NCI-H524 (cell line): ENCODE data around the gene CPE.
A peak's percentile ranks its signal among the peaks of the same experiment; 100 is the strongest.

Experiments used
- DNase-seq, 2 experiments: peaks; one replicate each; lab custom pipeline; 2025; lab: John Stamatoyannopoulos, UW

CPE gene

GRCh38 chr4:165364452-165365080 lies 14.2 kb upstream of the CPE start:
- DNase-seq = no peak

GRCh38 chr4:165367040-165367439 lies 11.8 kb upstream of the CPE start:
- DNase-seq = no peak

- no peak for DNase-seq
Measured at GRCh38 chr4:165368114-165368513, 10.7 kb upstream of the CPE start.

GRCh38 chr4:165368567-165368966 lies 10.2 kb upstream of the CPE start:
- DNase-seq = no peak

GRCh38 chr4:165369522-165369921 lies 9.3 kb upstream of the CPE start:
- DNase-seq = no peak

GRCh38 chr4:165370530-165370929 lies 8.3 kb upstream of the CPE start:
- no peak for DNase-seq

- no peak for DNase-seq
Measured at GRCh38 chr4:165375465-165375864, 3.3 kb upstream of the CPE start.

GRCh38 chr4:165378398-165378744 lies 437 bp upstream of the CPE start:
- no peak for DNase-seq

GRCh38 chr4:165379678-165380064 lies 863 bp downstream of the CPE start:
- peak; percentile 38 to 48 for DNase-seq

GRCh38 chr4:165380805-165381204 lies 2.0 kb downstream of the CPE start:
- DNase-seq = no peak

- DNase-seq = no peak
Measured at GRCh38 chr4:165381821-165382373, 3.1 kb downstream of the CPE start.

GRCh38 chr4:165382640-165383039 lies 3.8 kb downstream of the CPE start:
- DNase-seq = no peak

GRCh38 chr4:165383591-165384073 lies 4.8 kb downstream of the CPE start:
- DNase-seq = peak in 1 of 2 experiments; percentile 28

- DNase-seq = peak in 1 of 2 experiments; percentile 23
Measured at GRCh38 chr4:165384186-165384585, 5.4 kb downstream of the CPE start.

- DNase-seq = peak; percentile 69 to 75
Measured at GRCh38 chr4:165384598-165384997, 5.8 kb downstream of the CPE start.

- DNase-seq = peak in 1 of 2 experiments; percentile 26
Measured at GRCh38 chr4:165385126-165385525, 6.3 kb downstream of the CPE start.

- no peak for DNase-seq
Measured at GRCh38 chr4:165386328-165386727, 7.5 kb downstream of the CPE start.

- no peak for DNase-seq
Measured at GRCh38 chr4:165388756-165389155, 9.9 kb downstream of the CPE start.

GRCh38 chr4:165393051-165393450 lies 14.2 kb downstream of the CPE start:
- no peak for DNase-seq

GRCh38 chr4:165393704-165394103 lies 14.9 kb downstream of the CPE start:
- DNase-seq = no peak

GRCh38 chr4:165394275-165394674 lies 15.5 kb downstream of the CPE start:
- no peak for DNase-seq

- peak; percentile 86 to 96 for DNase-seq
Measured at GRCh38 chr4:165398570-165398969, 19.8 kb downstream of the CPE start.

- no peak for DNase-seq
Measured at GRCh38 chr4:165402375-165402774, 23.6 kb downstream of the CPE start.

GRCh38 chr4:165403048-165403447 lies 24.2 kb downstream of the CPE start:
- no peak for DNase-seq
